Measurements from ENCODE around the gene UVRAG. TPM values are rescaled to one million over a fixed set of nuclear protein-coding genes. Genes with fewer than 3 reads are reported as not detected.
"Not testable (repeated sequence)": the region's sequence is repeated elsewhere in the genome, so short reads cannot be mapped to it uniquely, and the experiment has no call there.

Gene UVRAG
- polyA plus RNA-seq, 1 experiment = 8.2 TPM

GRCh38 chr11:75931124-75931523 lies 116.1 kb downstream of the UVRAG start:
- CTCF ChIA-PET = no interaction called here
- no peaks in the 10 kb centered on the region for H3K27me3 ChIP-seq (ENCODE audit: control insufficient read depth, insufficient read depth, low read length)
- H3K36me3 ChIP-seq (ENCODE audit: control insufficient read depth, insufficient read depth, low read length) = no peaks in the 10 kb centered on the region
- TF ChIP-seq, protein P1, sequence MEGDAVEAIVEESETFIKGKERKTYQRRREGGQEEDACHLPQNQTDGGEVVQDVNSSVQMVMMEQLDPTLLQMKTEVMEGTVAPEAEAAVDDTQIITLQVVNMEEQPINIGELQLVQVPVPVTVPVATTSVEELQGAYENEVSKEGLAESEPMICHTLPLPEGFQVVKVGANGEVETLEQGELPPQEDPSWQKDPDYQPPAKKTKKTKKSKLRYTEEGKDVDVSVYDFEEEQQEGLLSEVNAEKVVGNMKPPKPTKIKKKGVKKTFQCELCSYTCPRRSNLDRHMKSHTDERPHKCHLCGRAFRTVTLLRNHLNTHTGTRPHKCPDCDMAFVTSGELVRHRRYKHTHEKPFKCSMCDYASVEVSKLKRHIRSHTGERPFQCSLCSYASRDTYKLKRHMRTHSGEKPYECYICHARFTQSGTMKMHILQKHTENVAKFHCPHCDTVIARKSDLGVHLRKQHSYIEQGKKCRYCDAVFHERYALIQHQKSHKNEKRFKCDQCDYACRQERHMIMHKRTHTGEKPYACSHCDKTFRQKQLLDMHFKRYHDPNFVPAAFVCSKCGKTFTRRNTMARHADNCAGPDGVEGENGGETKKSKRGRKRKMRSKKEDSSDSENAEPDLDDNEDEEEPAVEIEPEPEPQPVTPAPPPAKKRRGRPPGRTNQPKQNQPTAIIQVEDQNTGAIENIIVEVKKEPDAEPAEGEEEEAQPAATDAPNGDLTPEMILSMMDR (IDR thresholded peaks at IDR 0.05; ENCODE audit: insufficient read depth, low read depth, low read length) = no peak
- no peak overlapping the region for H3K4me3 ChIP-seq (ENCODE audit: low read depth, low read length)
- no peak for DNase-seq (ENCODE audit: low read depth)
- POLR2A ChIA-PET = no interaction called here

- POLR2A ChIA-PET = not testable (repeated sequence)
- CTCF ChIA-PET = interaction anchor here (1.6 kb wide), 1 partner anchor 12 kb away, joined by 3 read pairs; no protein-coding TSS in a partner anchor
Measured at GRCh38 chr11:75933736-75934135, 118.7 kb downstream of the UVRAG start.

GRCh38 chr11:75934851-75935250 lies 119.8 kb downstream of the UVRAG start:
- Histone ChIP-seq H3K4me3 (ENCODE audit: low read depth, low read length) (no peak overlapping the region), H3K27me3 (ENCODE audit: control insufficient read depth, insufficient read depth, low read length) (no peaks in the 10 kb centered on the region), H3K36me3 (ENCODE audit: control insufficient read depth, insufficient read depth, low read length) (no peaks in the 10 kb centered on the region)
- CTCF ChIA-PET = interaction anchor here (1.6 kb wide), 1 partner anchor 218 kb away, joined by 3 read pairs; no protein-coding TSS in a partner anchor
- TF ChIP-seq, protein P1 (IDR thresholded peaks at IDR 0.05; ENCODE audit: insufficient read depth, low read depth, low read length) = no peak
- POLR2A ChIA-PET = no interaction called here
- DNase-seq (ENCODE audit: low read depth) = no peak

More at GRCh38 chr11:75933736-75934135, 118.7 kb downstream of the UVRAG start:
- not testable (repeated sequence) for DNase-seq (ENCODE audit: low read depth); H3K4me3 ChIP-seq (ENCODE audit: low read depth, low read length); H3K36me3 ChIP-seq (ENCODE audit: control insufficient read depth, insufficient read depth, low read length); H3K27me3 ChIP-seq (ENCODE audit: control insufficient read depth, insufficient read depth, low read length)

- H3K4me3 ChIP-seq (ENCODE audit: low read depth, low read length) = no peak overlapping the region
- TF ChIP-seq, protein P1 (IDR thresholded peaks at IDR 0.05; ENCODE audit: insufficient read depth, low read depth, low read length) = no peak
- POLR2A ChIA-PET = no interaction called here
- no peak for DNase-seq (ENCODE audit: low read depth)
- H3K36me3 ChIP-seq (ENCODE audit: control insufficient read depth, insufficient read depth, low read length) = no peaks in the 10 kb centered on the region
- CTCF ChIA-PET = interaction anchor here (0.6 kb wide), 1 partner anchor 569 kb away, joined by 4 read pairs; no protein-coding TSS in a partner anchor
- no peaks in the 10 kb centered on the region for H3K27me3 ChIP-seq (ENCODE audit: control insufficient read depth, insufficient read depth, low read length)
Measured at GRCh38 chr11:75938543-75938942, 123.5 kb downstream of the UVRAG start.

- Histone ChIP-seq H3K4me3 (ENCODE audit: low read depth, low read length) (no peak overlapping the region), H3K27me3 (ENCODE audit: control insufficient read depth, insufficient read depth, low read length) (no peaks in the 10 kb centered on the region), H3K36me3 (ENCODE audit: control insufficient read depth, insufficient read depth, low read length) (no peaks in the 10 kb centered on the region)
- CTCF ChIA-PET = interaction anchor here (0.8 kb wide), 1 partner anchor 22 kb away, joined by 4 read pairs; no protein-coding TSS in a partner anchor
- no peak for DNase-seq (ENCODE audit: low read depth)
- POLR2A ChIA-PET = no interaction called here
- TF ChIP-seq, protein P1 (IDR thresholded peaks at IDR 0.05; ENCODE audit: insufficient read depth, low read depth, low read length) = no peak
Measured at GRCh38 chr11:75939516-75939915, 124.5 kb downstream of the UVRAG start.

- TF ChIP-seq, protein P1 (IDR thresholded peaks at IDR 0.05; ENCODE audit: insufficient read depth, low read depth, low read length) = no peak
- Histone ChIP-seq H3K27me3 (ENCODE audit: control insufficient read depth, insufficient read depth, low read length) (no peaks in the 10 kb centered on the region), H3K36me3 (ENCODE audit: control insufficient read depth, insufficient read depth, low read length) (no peaks in the 10 kb centered on the region), H3K4me3 (ENCODE audit: low read depth, low read length) (no peak overlapping the region)
- no peak for DNase-seq (ENCODE audit: low read depth)
- ChIA-PET CTCF (no interaction called here), POLR2A (no interaction called here)
Measured at GRCh38 chr11:75939992-75940391, 125.0 kb downstream of the UVRAG start.

All from BJ (cell line).